IPS DF 4.7 (cell line): Measurements from ENCODE around the gene FNIP1.
"Not testable (repeated sequence)": the region's sequence is repeated elsewhere in the genome, so short reads cannot be mapped to it uniquely, and the experiment has no call there.

Experiments
- DNase-seq: peaks from one replicate; pipeline ENCODE4 v3.0.0-alpha.2; 2013; ENCODE audit warnings: low spot score; ENCODE audit errors: extremely low read depth

FNIP1 gene

DNA sequence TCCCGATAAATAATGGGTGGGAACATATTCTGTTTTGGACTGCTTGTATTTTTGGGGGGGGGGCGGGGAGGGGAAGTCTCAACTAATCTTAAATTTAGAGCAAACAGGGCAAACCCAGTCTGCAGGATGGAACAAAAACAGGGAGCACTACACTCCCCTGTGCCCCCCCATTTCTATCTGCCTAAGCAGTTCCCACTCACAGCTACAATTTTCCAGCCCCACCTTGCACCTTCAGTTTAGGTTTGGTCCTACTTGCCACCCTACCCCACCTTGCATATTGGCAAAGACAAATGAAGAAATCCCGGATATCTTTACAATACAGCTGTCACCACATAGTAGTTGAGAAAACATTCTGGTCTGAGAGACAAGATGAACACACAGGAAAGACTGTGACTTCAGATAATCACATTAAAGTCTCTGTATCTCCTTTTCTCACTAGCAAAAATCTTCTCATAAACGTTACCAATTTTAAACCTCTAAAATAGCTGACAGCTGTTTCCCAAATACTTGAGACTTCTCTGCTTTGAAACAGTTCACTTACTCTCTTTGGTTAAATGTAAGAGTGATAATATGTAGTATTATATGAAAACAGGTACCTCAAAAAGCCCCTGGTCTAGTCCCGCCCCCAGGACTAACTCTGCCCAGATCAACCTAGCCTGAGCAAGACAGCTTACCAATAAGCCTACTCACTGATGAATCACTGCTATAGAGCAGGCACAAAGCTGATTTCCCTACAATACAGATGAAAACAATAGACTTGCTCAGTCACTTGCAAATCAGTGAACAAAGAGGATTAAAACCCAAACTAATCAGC lies 156.6 kb downstream of the FNIP1 start:
- no peak for DNase-seq

DNA sequence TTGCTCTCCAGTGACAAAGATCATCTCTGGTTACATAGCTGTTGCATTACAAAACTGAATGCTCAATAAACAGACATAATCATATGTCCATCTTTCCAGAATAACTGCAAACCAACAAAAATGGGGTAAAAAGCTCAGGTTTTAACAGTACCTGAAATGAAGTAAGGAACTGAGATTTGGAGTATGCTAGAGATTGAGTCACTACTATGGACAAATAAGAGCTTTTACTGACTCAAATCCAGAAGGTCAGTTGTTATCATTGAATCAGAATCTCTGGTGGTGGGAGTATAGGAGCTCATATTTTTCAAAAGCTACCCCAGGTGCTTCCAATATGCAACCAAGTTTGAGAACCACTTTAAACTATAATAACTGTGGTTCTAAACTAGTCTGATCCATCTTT lies 157.7 kb downstream of the FNIP1 start:
- DNase-seq = no peak

DNA sequence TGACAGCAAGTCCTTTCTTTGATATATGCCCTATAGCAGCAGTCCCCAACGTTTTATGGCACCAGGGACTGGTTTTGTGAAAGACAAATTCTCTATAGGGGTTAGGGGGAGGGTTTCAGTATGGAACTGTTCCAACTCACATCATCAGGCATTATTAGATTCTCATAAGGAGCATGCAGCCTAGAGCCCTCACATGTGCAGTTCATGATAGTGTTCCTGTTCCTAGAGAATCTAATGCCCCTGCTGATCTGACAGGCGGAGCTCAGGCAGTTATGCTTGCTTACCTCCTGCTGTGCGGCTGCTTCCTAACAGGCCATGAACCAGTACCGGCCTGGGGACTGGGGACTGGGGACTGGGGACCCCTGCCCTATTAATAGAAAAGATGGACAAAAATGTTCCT lies 159.1 kb downstream of the FNIP1 start:
- no peak for DNase-seq

DNA sequence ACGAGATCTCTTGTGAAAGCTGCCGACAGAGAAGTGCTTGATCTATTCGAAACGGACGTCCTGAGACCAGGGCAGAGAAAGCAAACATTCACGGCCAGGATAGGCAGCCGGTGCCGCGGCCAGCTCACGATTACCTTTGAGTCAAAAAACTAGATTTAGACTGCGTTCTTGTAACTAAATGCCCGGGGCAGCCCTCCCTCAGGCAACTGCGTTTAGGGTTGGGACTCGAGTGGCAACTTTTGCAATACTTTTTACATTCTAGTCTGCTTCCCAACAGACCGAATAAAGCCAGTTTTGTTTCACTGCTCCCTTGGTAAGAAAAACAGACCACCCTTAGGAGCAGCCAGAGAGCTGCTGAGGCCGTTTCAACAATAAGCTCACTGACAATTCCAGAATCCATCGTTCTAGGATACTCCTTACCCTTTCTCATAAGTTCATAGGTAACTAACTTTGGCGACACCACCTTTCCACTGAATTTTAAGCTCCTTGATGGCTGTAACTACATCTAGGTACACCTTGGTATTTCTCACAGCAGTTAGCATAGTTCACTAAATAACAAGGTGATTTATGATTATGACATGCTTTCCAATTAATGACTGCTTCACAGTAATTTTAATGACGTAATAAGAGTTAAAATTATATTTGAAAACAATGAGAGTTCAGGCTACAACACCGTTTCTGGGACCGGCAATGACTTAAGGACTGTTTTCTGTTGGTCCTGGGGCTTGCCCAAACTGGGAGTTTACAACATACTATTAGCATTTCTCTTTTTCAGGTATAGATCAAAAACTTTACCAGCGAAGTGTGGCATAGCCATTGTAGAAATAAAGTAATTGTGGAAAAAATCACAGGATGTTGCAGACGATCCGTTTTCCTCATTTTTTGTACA lies 160.9 kb downstream of the FNIP1 start:
- DNase-seq = no peak

DNA sequence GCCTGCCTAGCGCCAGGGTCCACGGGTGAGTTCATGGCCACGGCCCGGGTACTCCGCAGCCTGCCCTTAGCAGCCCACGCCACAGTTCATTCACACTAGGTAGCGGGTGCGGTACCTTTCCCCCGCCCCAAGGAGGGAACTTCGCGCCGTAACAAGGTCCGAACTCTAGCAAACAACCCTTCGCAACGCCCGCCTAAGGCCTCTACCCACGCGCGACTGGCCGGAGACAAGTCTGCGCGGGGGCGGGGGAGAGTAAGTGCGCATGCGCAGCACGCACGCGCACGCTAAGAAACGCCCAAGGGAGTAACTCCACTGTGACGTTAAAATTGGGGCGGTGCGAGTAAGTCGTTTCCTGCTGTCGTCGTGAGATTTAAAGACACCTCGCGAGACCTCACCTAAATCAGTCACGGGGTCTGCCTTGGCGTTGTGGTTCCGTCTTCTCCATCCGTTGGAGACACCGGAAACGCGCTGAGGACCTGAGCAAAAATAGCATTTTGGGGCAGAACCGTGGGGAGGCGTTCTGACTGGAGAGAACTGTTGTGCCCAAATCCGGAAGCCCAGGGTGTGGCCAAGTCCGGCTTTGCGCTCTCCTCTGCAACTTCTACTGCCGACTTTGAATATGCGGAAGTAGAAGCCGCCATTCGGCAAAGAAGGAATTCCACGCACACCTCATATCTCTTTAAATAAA lies 161.7 kb downstream of the FNIP1 start, which contains the start of gene RAPGEF6:
TSS of gene RAPGEF6 (minus strand) at position 234 of the 688 bp plus-strand sequence. CDS start at position 35, 199 bp downstream.
- DNase-seq = peak; percentile 96

DNA sequence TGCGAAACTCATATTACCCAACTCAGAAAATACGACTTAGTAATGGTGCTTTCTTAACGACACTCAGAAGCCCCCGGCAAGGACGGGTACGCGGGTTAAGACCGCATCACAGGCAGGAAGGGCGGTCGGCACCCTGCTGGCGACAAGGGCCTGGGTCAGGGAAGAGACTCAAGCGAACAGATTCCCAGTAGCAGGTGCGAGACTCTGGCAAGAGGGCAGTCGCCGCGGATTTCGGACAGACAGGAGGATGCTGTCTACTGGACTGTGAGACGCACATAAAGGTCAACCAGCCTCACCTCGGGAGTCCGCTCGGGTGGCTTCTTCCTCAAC lies 162.2 kb downstream of the FNIP1 start:
- DNase-seq = peak; percentile 19

DNA sequence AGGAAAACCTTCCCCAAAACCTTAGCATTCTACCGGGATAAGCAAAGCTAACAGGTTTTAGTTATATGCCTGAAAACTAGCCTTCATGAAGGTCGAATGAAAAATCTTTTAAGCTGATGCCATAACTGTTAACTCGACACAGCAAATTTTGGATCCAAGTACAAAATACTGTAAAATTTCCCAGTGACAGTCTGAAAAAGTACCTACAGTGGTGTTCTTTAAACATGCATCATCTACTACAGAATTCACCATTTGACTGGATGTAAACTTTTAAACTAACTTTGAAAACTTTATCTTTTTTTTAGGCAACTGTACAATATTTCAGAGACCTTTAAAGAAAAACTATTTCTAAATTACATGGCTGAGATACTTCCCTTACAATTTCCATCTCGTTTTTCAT lies 162.6 kb downstream of the FNIP1 start:
- no peak for DNase-seq

DNA sequence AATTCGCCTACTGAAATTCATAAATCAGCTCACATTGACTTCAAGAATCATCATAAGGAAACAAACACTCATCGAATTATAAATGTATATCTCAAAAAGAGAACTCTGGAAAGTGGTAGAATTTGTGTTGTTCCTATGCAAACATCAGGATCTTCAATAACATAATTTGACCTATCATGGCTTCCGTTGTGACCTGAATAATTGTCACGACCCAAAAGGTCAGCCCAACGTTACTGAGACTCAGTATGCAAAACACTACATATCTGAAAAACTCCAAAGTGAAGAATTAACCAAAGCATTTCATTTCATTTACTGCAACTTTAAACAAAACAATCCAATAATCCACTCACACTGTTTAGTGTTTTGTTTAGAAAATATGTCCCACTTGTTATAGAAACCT lies 163.0 kb downstream of the FNIP1 start:
- no peak for DNase-seq

DNA sequence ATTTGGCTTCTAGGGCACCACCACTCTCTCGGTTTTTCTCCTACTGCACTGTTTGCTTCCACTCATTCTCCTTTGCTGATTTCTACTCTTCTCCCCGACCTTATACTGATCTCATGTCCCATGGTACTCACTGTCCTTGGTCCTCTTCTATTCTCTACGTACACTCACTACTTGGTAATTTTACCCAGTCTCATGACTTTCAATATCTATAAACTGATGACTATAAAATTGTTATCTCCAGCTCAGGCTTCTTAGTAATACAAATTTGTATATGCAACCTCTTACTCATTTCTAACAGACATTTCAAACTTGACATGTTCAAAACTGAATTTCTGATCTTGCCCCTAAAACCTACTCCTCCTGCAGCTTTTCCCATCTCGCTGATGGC lies 165.9 kb downstream of the FNIP1 start:
- no peak for DNase-seq

DNA sequence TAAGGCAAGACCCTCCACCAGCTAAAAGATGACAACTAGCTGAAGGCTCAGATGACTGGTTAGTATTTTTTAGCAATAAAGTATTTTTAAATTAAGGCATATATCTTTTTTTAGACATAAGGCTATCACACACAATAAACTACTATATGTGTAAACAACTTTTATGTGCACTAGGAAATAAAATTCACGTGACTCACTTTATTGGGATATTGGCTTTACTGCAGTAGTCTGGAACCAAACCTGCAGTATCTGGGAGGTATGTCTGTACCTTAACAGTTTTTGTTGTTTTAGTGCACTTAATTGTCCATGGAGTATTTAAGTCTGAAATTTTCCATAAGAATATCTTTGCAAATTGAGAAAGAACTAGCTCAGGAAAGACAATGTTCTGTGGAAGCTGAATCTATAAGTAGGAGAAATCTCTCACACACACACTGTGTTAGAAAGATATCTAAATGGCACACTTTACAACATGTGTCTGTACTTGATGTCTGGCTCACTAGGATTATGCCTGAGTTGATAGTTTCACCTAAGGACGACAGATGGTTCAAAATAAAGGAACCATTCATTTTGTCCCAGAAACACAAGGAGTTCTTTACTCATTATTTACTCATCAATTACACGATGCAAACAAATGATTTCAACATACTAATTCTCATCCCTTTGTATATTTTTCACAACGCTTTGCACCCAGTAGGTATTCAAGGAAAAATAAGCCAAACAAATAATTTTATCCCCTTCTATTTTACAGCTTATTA lies 166.4 kb downstream of the FNIP1 start:
- DNase-seq = no peak

DNA sequence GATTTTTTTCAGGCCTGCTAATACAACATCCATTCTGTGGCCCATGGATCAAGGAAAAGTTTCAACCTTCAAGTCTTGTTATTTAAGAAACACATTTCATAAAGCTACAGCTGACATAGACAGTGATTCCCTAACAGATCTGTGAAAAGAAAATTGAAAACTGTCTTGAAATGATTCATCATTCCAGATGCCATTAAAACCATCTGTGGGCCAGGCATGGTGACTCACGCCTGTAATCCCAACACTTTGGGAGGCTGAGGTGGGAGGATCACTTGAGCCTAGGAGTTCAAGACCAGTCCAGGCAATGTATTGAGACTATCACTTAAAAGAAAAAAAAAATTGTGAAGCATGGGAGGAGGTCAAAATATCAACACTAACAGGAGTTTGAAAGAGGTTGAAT lies 167.8 kb downstream of the FNIP1 start:
- no peak for DNase-seq

DNA sequence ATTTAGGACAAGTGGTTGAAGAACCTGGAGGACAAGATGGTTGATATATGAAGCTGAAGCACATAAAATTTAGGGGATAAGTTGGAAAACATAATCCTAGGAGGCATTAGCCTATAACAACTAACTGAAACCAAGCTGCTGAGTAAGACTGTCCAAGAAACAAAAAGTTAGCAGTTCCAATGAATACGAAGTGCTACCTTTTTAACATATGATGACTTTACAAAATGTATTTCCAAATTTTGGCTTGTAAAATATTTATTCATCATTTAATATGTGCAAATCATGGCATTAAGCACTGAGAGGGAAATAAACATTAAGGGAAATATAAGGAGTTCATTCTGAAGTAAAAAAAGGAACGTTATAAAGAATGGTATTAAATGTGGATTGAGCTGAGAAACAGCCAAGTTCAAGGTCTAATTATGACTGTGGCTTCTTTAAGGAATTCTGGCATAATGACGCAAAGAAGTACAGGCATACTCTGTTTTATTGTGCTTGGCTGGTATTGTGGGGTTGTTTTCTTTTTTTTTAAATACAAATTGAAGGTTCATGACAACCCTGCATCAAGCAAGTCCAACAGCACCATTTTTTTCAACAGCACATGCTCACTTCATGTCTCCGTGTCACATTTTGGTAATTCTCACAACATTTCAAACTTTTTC lies 169.5 kb downstream of the FNIP1 start:
- DNase-seq = no peak

DNA sequence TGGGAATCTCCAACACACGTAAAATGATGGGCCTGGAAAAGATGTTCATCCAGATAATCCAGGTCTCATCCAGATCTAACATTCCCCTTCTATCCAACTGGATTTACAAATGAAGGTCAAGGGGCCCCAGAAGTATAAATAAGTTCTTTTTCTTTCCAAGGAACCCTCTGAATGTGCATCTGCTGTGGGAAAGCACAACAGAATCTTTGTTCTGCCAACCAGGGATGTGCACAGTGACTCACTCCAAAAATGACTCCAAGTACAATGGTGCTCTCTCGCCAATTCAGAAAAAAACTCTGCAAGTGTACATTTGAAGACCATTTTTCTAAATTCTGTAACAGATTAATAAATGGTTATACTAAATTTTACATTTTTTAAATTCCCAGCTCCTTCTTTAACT lies 174.2 kb downstream of the FNIP1 start:
- DNase-seq = no peak

DNA sequence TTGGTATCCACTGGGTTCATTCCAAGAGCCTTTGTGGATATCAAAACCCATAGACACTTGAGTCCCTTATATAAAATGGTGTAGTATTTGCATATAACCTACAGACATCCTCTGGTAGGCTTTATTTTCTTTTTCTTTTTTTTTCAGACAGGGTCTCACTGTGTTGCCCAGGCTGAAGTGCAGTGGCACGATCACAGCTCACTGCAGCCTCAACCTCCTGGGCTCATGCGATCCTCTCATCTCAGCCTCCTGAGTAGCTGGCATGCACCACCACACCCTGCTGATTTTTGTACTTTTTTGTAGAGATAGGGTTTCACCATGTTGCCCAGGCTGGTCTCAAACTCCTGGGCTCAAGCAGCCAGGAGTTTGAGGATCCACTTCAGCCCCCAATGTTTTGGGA lies 175.7 kb downstream of the FNIP1 start:
- not testable (repeated sequence) for DNase-seq

DNA sequence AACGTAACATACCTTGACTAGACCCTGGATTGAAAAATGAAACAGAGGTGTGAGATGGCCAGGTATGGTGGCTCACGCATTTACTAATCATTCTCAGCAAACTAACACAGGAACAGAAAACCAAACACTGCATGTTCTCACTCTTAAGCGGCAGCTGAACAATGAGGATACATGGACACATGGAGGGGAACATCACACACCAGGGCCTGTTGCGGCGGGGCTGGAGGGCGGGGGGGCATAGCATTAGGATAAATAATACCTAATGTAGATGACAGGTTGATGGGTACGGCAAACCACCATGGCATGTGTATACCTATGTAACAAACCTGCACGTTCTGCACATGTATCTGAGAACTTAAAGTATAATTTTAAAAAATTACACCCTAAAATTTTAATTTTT lies 177.7 kb downstream of the FNIP1 start:
- DNase-seq = no peak

DNA sequence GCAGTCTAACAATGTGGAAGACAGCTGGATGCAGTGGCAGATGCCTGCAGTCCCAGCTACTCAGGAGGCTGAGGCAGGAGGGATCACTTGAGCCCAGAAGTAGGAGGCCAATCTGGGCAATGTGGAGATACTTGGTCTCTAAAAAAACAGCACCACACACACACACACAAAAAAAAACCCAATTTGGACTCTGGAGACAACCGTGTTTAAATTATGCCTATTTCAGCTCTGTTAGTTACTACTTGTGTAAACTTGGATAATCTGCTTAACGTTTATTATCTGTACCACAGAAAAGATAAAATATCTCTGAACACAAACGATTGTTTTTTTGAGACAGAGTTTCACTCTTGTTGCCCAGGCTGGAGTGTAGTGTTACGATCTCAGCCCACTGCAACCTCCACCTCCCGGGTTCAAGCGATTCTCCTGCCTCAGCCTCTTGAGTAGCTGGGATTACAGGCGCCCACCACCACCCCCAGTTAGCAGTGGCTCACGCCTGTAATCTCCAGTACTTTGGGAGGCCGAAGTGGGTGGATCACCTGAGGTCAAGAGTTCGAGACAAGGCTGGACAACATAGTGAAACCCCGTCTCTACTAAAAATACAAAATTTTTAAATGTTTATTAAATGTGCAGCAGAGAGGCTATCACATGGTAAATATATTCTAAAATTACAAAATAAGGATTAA lies 179.5 kb downstream of the FNIP1 start:
- no peak for DNase-seq

DNA sequence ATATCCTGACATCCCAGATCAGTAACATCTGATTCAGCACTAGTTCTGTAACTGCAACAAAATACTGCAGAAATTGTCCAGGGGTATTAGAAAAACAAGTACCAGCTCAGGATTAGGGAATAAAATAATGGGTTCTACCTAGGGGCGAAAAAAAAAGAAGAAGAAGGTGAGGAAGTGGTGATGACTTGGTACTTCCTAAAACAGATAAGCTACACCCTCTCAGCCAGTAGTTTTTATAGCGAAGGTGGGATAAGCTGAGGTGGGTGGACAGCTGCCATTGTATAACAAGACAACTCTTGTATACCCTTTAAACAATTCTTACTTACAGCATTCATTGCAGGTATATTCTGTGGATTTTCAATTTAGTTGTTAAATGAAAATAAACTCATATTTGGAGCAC lies 180.9 kb downstream of the FNIP1 start:
- no peak for DNase-seq

DNA sequence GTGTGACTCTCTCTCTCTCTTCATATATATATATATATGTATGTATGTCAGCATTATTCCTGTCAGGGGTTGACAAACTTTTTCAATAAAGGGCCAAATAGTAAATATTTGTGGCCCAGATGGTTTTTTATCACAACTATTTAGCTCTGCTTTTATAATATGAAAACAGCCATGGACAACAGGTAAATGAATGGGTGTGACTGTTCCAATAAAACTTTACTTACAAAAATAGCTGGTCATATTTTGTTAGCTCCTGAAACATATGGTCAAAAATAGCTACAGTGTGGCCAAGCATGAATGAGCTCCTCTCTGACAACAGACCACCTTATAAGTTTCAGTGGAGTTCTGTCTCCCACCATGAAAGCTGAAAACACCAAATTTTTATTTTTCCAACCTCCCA lies 183.4 kb downstream of the FNIP1 start:
- no peak for DNase-seq

DNA sequence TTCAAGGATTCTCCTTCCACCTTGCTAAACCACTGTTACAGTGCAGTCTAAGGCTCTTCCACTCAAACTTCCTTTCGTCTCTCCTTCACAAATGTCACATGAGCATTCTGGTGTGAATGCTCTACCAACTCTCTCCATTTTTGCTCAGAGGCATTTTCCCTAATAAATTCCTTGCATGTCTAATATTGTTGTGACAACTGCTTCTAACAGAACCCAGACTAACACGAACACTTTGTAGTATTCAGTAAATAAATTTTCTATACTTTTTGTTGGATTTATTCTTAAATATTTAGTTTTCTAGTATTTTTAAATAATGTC lies 185.8 kb downstream of the FNIP1 start:
- no peak for DNase-seq
